ENCODE data around the gene MRPS9. TPM values are rescaled to one million over a fixed set of nuclear protein-coding genes. Genes with fewer than 3 reads are reported as not detected.

The MRPS9 gene
- total and polyA plus RNA-seq, 9 of the 15 experiments (the other 6 are each of a cell fraction or from before 2014, with no cell fraction given), result 46.2 to 143 (median 65.6) TPM

DNA sequence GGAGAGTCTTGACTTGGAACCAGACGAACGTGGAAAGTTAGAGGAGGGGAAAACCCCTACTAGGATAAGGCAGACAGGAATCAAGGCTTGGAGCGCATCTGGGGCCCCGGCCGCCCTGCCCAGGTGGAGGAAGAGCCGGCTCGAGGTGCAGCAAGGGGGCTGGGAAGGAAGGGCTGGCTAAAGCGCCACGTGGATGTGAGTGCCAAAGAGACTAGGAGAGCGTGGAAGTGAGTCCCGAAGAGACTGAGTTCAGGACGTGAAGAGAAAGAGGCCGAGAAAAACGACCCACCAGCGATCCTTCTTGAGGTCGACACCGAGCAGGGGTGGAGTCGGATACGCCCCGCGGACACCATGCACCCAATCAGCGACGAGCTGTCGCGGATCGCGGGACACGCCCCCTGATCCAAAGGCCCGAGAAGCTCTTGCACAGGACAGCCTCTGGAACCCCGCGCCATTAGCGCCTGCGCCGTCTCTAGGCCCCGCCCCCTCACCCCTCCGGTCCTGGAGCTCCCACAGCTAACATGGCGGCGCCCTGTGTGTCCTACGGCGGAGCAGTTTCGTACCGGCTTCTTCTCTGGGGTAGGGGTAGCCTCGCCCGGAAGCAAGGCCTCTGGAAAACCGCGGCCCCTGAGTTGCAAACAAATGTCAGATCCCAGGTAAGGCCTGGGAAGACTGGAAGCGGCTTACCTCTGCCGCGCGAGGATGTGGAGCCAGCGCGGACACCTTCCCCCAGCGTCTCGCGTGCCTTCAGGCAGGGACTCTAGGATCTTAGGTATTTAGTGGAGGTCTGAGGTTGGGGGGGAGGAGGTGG is at the start of gene MRPS9 (continued):
- no peak for TF ChIP-seq MCM2 (IDR thresholded peaks at IDR 0.05; ENCODE audit: low read depth)
- TF ChIP-seq ZNF263 (CRISPR knock-in tag; IDR thresholded peaks at IDR 0.05; ENCODE audit: borderline replicate concordance), result 0 out of 2 replicates have a peak, but pooled peaks have one; percentile 25
- TF ChIP-seq ZNF324 (CRISPR knock-in tag; IDR thresholded peaks at IDR 0.05), result peak; percentile 62; the same call in 1 of the 2 replicates
- peak; percentile 82 for TF ChIP-seq PHF8 (IDR thresholded peaks at IDR 0.05; ENCODE audit: borderline replicate concordance, low read length)
- TF ChIP-seq POLR2H (tag; IDR thresholded peaks at IDR 0.05; ENCODE audit: low read depth), result peak; percentile 64; the same call in 1 of the 2 replicates
- TF ChIP-seq TAF7 (tag; IDR thresholded peaks at IDR 0.05), result peak; percentile 89
- no peak for TF ChIP-seq NCOA2 (IDR thresholded peaks at IDR 0.05; ENCODE audit: partially characterized antibody in 2 of 2)
- TF ChIP-seq CEBPB (tag; IDR thresholded peaks at IDR 0.05), result no peak
- no peak for TF ChIP-seq NR2C2 (CRISPR knock-in tag; IDR thresholded peaks at IDR 0.05)
- TF ChIP-seq NR2C2 (tag; IDR thresholded peaks at IDR 0.05), result peak; percentile 78
- TF ChIP-seq, protein P1, sequence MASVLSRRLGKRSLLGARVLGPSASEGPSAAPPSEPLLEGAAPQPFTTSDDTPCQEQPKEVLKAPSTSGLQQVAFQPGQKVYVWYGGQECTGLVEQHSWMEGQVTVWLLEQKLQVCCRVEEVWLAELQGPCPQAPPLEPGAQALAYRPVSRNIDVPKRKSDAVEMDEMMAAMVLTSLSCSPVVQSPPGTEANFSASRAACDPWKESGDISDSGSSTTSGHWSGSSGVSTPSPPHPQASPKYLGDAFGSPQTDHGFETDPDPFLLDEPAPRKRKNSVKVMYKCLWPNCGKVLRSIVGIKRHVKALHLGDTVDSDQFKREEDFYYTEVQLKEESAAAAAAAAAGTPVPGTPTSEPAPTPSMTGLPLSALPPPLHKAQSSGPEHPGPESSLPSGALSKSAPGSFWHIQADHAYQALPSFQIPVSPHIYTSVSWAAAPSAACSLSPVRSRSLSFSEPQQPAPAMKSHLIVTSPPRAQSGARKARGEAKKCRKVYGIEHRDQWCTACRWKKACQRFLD (CRISPR knock-in tag; IDR thresholded peaks at IDR 0.05), result peak; percentile 72; the same call in 1 of the 2 replicates
- TF ChIP-seq CREB1 (IDR thresholded peaks at IDR 0.05), result peak; percentile 9; the same call in 1 of the 2 replicates
- peak; percentile 34; the same call in 1 of the 2 replicates for TF ChIP-seq CREB1 (CRISPR knock-in tag; IDR thresholded peaks at IDR 0.05)
- TF ChIP-seq, protein P2, sequence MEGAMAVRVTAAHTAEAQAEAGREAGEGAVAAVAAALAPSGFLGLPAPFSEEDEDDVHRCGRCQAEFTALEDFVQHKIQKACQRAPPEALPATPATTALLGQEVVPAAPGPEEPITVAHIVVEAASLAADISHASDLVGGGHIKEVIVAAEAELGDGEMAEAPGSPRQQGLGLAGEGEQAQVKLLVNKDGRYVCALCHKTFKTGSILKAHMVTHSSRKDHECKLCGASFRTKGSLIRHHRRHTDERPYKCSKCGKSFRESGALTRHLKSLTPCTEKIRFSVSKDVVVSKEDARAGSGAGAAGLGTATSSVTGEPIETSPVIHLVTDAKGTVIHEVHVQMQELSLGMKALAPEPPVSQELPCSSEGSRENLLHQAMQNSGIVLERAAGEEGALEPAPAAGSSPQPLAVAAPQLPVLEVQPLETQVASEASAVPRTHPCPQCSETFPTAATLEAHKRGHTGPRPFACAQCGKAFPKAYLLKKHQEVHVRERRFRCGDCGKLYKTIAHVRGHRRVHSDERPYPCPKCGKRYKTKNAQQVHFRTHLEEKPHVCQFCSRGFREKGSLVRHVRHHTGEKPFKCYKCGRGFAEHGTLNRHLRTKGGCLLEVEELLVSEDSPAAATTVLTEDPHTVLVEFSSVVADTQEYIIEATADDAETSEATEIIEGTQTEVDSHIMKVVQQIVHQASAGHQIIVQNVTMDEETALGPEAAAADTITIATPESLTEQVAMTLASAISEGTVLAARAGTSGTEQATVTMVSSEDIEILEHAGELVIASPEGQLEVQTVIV (CRISPR knock-in tag; IDR thresholded peaks at IDR 0.05; ENCODE audit: borderline replicate concordance), result no peak
- peak; percentile 88 to 98 (median 96) for TF ChIP-seq YY1 (IDR thresholded peaks at IDR 0.05; ENCODE audit: borderline replicate concordance in 1 of 3, control insufficient read depth in 1 of 3, extremely low read depth in 1 of 3, insufficient read depth in 3 of 3, insufficient read length in 1 of 3, insufficient replicate concordance in 2 of 3, low read depth in 1 of 3, low read length in 2 of 3)
- TF ChIP-seq, protein P3, sequence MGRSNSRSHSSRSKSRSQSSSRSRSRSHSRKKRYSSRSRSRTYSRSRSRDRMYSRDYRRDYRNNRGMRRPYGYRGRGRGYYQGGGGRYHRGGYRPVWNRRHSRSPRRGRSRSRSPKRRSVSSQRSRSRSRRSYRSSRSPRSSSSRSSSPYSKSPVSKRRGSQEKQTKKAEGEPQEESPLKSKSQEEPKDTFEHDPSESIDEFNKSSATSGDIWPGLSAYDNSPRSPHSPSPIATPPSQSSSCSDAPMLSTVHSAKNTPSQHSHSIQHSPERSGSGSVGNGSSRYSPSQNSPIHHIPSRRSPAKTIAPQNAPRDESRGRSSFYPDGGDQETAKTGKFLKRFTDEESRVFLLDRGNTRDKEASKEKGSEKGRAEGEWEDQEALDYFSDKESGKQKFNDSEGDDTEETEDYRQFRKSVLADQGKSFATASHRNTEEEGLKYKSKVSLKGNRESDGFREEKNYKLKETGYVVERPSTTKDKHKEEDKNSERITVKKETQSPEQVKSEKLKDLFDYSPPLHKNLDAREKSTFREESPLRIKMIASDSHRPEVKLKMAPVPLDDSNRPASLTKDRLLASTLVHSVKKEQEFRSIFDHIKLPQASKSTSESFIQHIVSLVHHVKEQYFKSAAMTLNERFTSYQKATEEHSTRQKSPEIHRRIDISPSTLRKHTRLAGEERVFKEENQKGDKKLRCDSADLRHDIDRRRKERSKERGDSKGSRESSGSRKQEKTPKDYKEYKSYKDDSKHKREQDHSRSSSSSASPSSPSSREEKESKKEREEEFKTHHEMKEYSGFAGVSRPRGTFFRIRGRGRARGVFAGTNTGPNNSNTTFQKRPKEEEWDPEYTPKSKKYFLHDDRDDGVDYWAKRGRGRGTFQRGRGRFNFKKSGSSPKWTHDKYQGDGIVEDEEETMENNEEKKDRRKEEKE (IDR thresholded peaks at IDR 0.05; ENCODE audit: borderline replicate concordance in 1 of 2, control insufficient read depth in 1 of 2, low read depth in 2 of 2, low read length in 1 of 2), result no peak

Data from K562 (cell line).